ENCODE data around the gene SPAG4.

The SPAG4 gene

GRCh38 chr20:35587436-35587835 lies 28.2 kb upstream of the SPAG4 start:
- H3F3A ChIP-seq (ENCODE audit: low read depth), result no peaks in the 10 kb centered on the region

GRCh38 chr20:35588397-35588796 lies 27.2 kb upstream of the SPAG4 start:
- no peak overlapping the region for H3K9ac ChIP-seq (ENCODE audit: low read depth, low read length, poor library complexity, severe bottlenecking)
- no peak overlapping the region for H2AFZ ChIP-seq (ENCODE audit: low read length)
- no peaks in the 10 kb centered on the region for H3K27me3 ChIP-seq (ENCODE audit: insufficient read depth, low read length, poor library complexity, severe bottlenecking)
- H3K79me2 ChIP-seq (ENCODE audit: insufficient read depth, low read length), result no peaks in the 10 kb centered on the region
- no peak for TF ChIP-seq CTCF (conservative IDR thresholded peaks at IDR 0.05; ENCODE audit: low read length)
- no peaks in the 10 kb centered on the region for H3K9me3 ChIP-seq (ENCODE audit: insufficient read depth, low read depth, low read length)
- H3K4me1 ChIP-seq (ENCODE audit: insufficient read depth, low read length, poor library complexity, severe bottlenecking), result no peaks in the 10 kb centered on the region
- H3K4me2 ChIP-seq (ENCODE audit: low read depth, low read length, poor library complexity, severe bottlenecking), result no peak overlapping the region
- no peaks in the 10 kb centered on the region for H4K20me1 ChIP-seq (ENCODE audit: insufficient read depth, low read length, poor library complexity, severe bottlenecking)
- no peaks in the 10 kb centered on the region for H3K9me2 ChIP-seq (replicated peaks; ENCODE audit: low read depth, low read length)
- H3K36me3 ChIP-seq (ENCODE audit: insufficient read depth, low read length), result no peaks in the 10 kb centered on the region
- no peak overlapping the region for H3K4me3 ChIP-seq (ENCODE audit: low read length, poor library complexity, severe bottlenecking)
- no peaks in the 10 kb centered on the region for H3F3A ChIP-seq (ENCODE audit: low read depth)

More at GRCh38 chr20:35587436-35587835, 28.2 kb upstream of the SPAG4 start:
- Histone ChIP-seq H2AFZ (ENCODE audit: low read length) (no peak overlapping the region), H3K9ac (ENCODE audit: low read depth, low read length, poor library complexity, severe bottlenecking) (no peak overlapping the region), H3K4me2 (ENCODE audit: low read depth, low read length, poor library complexity, severe bottlenecking) (no peak overlapping the region), H3K9me3 (ENCODE audit: insufficient read depth, low read depth, low read length) (no peaks in the 10 kb centered on the region), H4K20me1 (ENCODE audit: insufficient read depth, low read length, poor library complexity, severe bottlenecking) (no peaks in the 10 kb centered on the region), H3K27me3 (ENCODE audit: insufficient read depth, low read length, poor library complexity, severe bottlenecking) (no peaks in the 10 kb centered on the region), H3K4me1 (ENCODE audit: insufficient read depth, low read length, poor library complexity, severe bottlenecking) (no peaks in the 10 kb centered on the region), H3K9me2 (replicated peaks; ENCODE audit: low read depth, low read length) (no peaks in the 10 kb centered on the region), H3K36me3 (ENCODE audit: insufficient read depth, low read length) (no peaks in the 10 kb centered on the region), H3K79me2 (ENCODE audit: insufficient read depth, low read length) (no peaks in the 10 kb centered on the region), H3K4me3 (ENCODE audit: low read length, poor library complexity, severe bottlenecking) (no peak overlapping the region)
- TF ChIP-seq CTCF (conservative IDR thresholded peaks at IDR 0.05; ENCODE audit: low read length), result no peak
- no peak for TF ChIP-seq EZH2phosphoT487 (IDR thresholded peaks at IDR 0.05; ENCODE audit: borderline replicate concordance)

GRCh38 chr20:35592339-35592974 lies 23.2 kb upstream of the SPAG4 start:
- no peaks in the 10 kb centered on the region for H3K79me2 ChIP-seq (ENCODE audit: insufficient read depth, low read length)
- H3K27me3 ChIP-seq (ENCODE audit: insufficient read depth, low read length, poor library complexity, severe bottlenecking), result no peaks in the 10 kb centered on the region
- H3K4me1 ChIP-seq (ENCODE audit: insufficient read depth, low read length, poor library complexity, severe bottlenecking), result no peaks in the 10 kb centered on the region
- no peaks in the 10 kb centered on the region for H3K9me3 ChIP-seq (ENCODE audit: insufficient read depth, low read depth, low read length)
- no peaks in the 10 kb centered on the region for H4K20me1 ChIP-seq (ENCODE audit: insufficient read depth, low read length, poor library complexity, severe bottlenecking)
- no peak overlapping the region for H3K9ac ChIP-seq (ENCODE audit: low read depth, low read length, poor library complexity, severe bottlenecking)
- no peaks in the 10 kb centered on the region for H3F3A ChIP-seq (ENCODE audit: low read depth)
- H2AFZ ChIP-seq (ENCODE audit: low read length), result no peak overlapping the region
- no peak overlapping the region for H3K4me2 ChIP-seq (ENCODE audit: low read depth, low read length, poor library complexity, severe bottlenecking)
- H3K4me3 ChIP-seq (ENCODE audit: low read length, poor library complexity, severe bottlenecking), result no peak overlapping the region
- no peak for TF ChIP-seq CTCF (conservative IDR thresholded peaks at IDR 0.05; ENCODE audit: low read length)
- no peak for TF ChIP-seq EZH2phosphoT487 (IDR thresholded peaks at IDR 0.05; ENCODE audit: borderline replicate concordance)
- H3K36me3 ChIP-seq (ENCODE audit: insufficient read depth, low read length), result no peaks in the 10 kb centered on the region
- no peaks in the 10 kb centered on the region for H3K9me2 ChIP-seq (replicated peaks; ENCODE audit: low read depth, low read length)
